ENCODE results near the gene UBIAD1.

The UBIAD1 gene

DNA sequence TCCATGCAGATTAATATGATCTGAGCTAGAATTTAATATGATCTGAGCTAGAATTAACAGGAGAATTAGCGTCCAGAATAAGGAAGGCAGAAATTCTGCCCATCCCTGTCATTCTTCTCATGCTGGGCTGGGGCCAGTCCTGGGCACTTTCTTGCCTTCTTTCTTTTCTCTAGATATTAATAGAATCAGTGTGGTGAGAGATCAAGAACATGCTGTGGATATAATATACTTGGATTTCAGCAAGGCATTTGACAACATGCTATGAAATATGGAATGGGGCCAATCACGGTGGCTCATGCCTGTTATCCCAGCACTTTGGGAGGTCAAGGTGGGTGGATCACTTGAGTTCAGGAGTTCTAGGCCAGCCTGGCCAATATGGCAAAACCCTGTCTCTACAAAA, 18.1 kb downstream of the UBIAD1 start:
- TF ChIP-seq SIN3A (IDR thresholded peaks at IDR 0.05; ENCODE audit: borderline replicate concordance, insufficient read depth, low read length) (no peak), REST (IDR thresholded peaks at IDR 0.05; ENCODE audit: insufficient read depth in 1 of 2, low read depth in 2 of 2, low read length in 2 of 2) (no peak), POLR2AphosphoS5 (IDR thresholded peaks at IDR 0.05; ENCODE audit: low read depth, low read length) (no peak), FOXP2 (optimal IDR thresholded peaks at IDR 0.05; ENCODE audit: borderline replicate concordance, extremely low read depth, extremely low read length, insufficient read depth) (no peak), TAF1 (IDR thresholded peaks at IDR 0.05; ENCODE audit: borderline replicate concordance, insufficient read depth, low read length) (no peak)

GRCh38 chr1:11293856-11294255, 20.9 kb downstream of the UBIAD1 start:
- TF ChIP-seq SIN3A (IDR thresholded peaks at IDR 0.05; ENCODE audit: borderline replicate concordance, insufficient read depth, low read length), result no peak
- TF ChIP-seq TAF1 (IDR thresholded peaks at IDR 0.05; ENCODE audit: borderline replicate concordance, insufficient read depth, low read length), result no peak
- TF ChIP-seq FOXP2 (optimal IDR thresholded peaks at IDR 0.05; ENCODE audit: borderline replicate concordance, extremely low read depth, extremely low read length, insufficient read depth), result no peak
- TF ChIP-seq REST (IDR thresholded peaks at IDR 0.05; ENCODE audit: insufficient read depth in 1 of 2, low read depth in 2 of 2, low read length in 2 of 2), result no peak
- no peak for TF ChIP-seq POLR2AphosphoS5 (IDR thresholded peaks at IDR 0.05; ENCODE audit: low read depth, low read length)

DNA sequence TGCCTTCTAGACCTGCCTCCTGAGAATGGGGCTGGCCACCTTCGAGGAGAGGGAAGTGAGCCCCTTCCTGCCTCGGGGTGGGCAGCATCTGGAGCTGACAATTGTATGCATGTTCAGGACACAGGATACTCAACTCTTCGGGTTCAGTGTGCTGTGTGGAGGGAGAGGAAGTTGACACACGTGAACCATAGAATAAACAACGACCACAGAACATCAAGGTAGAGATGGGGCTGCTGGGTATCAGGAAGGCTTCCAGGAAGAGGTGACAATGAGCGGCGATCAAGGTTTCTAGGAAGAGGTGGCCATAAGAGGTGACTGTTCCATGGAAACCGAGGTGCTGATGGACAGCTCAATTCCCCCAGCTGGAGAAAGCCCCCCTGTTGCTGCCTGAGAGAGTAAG, 22.0 kb downstream of the UBIAD1 start:
- TF ChIP-seq SIN3A (IDR thresholded peaks at IDR 0.05; ENCODE audit: borderline replicate concordance, insufficient read depth, low read length) (no peak), REST (IDR thresholded peaks at IDR 0.05; ENCODE audit: insufficient read depth in 1 of 2, low read depth in 2 of 2, low read length in 2 of 2) (no peak), TAF1 (IDR thresholded peaks at IDR 0.05; ENCODE audit: borderline replicate concordance, insufficient read depth, low read length) (no peak), FOXP2 (optimal IDR thresholded peaks at IDR 0.05; ENCODE audit: borderline replicate concordance, extremely low read depth, extremely low read length, insufficient read depth) (no peak), POLR2AphosphoS5 (IDR thresholded peaks at IDR 0.05; ENCODE audit: low read depth, low read length) (no peak)

DNA sequence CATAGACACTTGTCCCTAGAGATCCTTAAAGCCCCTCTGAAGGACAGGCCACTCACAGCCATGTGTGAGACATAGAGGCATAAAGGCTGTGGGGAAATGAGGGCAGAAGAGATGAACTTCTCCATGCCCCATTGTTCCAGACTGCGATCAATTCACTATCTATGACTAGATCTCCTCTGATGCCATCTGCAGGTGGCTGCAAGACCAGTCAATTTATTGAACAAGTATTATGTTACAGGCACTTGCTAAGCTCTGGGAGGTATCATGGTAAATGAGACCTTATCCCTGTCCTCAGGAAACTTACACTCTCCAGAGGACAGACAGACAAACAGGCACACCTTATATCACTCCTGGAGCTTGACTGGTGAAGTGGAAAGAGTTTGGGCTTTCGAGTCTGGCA, 22.9 kb downstream of the UBIAD1 start:
- no peak for TF ChIP-seq FOXP2 (optimal IDR thresholded peaks at IDR 0.05; ENCODE audit: borderline replicate concordance, extremely low read depth, extremely low read length, insufficient read depth)
- no peak for TF ChIP-seq REST (IDR thresholded peaks at IDR 0.05; ENCODE audit: insufficient read depth in 1 of 2, low read depth in 2 of 2, low read length in 2 of 2)
- no peak for TF ChIP-seq POLR2AphosphoS5 (IDR thresholded peaks at IDR 0.05; ENCODE audit: low read depth, low read length)
- no peak for TF ChIP-seq TAF1 (IDR thresholded peaks at IDR 0.05; ENCODE audit: borderline replicate concordance, insufficient read depth, low read length)
- no peak for TF ChIP-seq SIN3A (IDR thresholded peaks at IDR 0.05; ENCODE audit: borderline replicate concordance, insufficient read depth, low read length)
